C4-2B (cell line): ENCODE measurements around the gene ERCC8.

Experiments used
- CTCF ChIP-seq: fragments of 450-650 bp; conservative IDR thresholded peaks from 2 replicates; pipeline ENCODE4 v1.5.1; 2017; ENCODE audit warnings: mild to moderate bottlenecking
- ZFX ChIP-seq: fragments of 450-650 bp; IDR thresholded peaks from 2 replicates; pipeline ENCODE4 v1.6.1; 2017

- TF ChIP-seq CTCF (no peak), ZFX (no peak)
Measured at GRCh38 chr5:60978968-60979367, 34.1 kb upstream of the ERCC8 start.
